Activated CD4-positive, alpha-beta T cell treated with anti-CD3 and anti-CD28 coated beads, Interleukin-2, amount 50 U/mL, for 48 hours (primary cell): ENCODE results near the gene HOXB4.

Source experiments
- DNase-seq, 2 experiments: peaks; one replicate each; pipeline ENCODE4 v3.0.0-alpha.2; 2020

The HOXB4 gene

GRCh38 chr17:48577946-48578615 is at the start of gene HOXB4:
HOXB4 (minus strand) TSS chr17:48578350; CDS start chr17:48578319, 31 bp downstream.
- peak; percentile 74 to 81 for DNase-seq

- no peak for DNase-seq
These were observed 49.0 kb upstream of the HOXB4 start for GRCh38 chr17:48627118-48627597.

DNA sequence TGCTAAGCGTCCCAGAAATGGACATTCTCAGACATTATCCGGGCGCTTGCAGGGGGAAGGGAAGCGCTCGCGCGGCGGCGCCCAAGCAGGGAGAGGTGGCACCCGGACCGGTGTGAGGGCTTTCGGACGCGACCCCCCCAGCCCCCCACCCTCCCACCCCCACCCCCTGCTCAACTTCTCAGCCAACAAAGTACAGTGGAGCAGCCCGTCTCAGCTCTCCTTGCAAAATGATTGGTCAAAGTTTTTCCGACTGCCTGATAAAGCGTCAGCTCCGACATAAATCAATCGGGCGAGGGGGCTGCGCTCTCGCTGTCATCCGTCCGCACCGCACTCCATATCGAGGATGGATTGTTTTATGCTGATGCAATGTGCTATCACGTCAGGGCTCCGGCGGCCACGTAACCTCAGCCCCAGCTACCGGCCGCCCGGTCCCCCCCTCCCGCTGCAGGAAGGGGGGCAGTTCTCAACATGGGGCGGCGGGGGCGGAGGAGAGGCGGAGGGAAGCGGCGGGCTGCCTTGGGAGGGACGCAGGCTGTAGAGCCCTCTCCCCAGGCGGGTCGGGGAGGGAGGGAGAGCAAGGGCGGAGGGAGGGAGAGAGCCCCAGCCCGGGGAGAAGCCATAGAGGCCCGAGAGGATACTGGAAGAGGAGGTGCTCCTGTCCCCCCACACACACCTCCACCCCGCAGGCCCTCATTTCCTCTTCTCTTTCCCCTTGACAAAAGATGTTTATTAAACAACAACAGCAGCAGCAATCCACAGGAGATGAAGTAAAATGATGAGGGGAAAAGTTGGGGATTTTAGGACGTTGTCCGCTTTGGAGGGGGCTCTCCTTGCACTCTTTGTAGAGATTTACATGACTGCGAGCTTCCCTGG is 48.3 kb upstream of the HOXB4 start, which contains the start of gene HOXB9:
Gene HOXB9 (minus strand): TSS at position 114 of the 873 bp plus-strand sequence. CDS start 89 bp downstream, at position 25.
- peak; percentile 49 to 52 for DNase-seq

DNA sequence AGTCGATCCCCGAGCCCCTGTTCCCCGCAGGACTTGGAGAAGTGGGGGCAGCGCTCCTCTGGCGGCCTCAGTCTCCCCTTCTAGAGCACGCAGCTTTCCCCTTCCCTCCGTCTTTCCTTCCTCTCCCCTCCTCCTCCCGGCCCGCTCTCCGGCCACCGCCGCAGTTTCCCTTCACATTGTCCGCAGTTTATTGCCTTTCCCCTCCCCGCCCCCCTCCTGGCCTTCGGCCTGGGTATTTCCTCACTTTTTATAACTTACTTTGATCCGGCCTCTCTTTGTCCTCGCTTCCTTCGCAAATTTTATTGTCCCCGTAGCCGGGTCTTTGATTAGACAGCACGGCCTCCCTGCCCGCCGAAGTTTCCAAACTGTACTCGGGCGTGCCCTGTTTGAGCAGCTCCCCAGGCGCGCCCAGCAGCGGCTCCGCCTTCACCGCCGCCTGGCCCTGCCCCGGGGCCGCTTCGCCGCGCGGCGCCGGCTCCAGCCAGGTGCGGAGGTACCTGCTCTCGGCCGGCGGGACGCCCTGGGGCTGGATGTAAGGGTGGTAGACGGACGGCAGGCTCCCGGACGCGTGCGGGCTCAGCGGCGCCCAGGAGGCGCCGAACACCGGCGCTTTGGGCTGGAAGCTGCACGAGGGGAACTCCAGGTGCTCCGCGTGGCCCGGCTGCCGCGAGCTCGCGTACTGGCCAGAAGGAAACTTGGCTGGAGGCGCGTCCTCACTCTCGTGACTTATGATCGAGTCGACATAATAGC is 47.5 kb upstream of the HOXB4 start:
- DNase-seq: peak; percentile 45 to 54

DNA sequence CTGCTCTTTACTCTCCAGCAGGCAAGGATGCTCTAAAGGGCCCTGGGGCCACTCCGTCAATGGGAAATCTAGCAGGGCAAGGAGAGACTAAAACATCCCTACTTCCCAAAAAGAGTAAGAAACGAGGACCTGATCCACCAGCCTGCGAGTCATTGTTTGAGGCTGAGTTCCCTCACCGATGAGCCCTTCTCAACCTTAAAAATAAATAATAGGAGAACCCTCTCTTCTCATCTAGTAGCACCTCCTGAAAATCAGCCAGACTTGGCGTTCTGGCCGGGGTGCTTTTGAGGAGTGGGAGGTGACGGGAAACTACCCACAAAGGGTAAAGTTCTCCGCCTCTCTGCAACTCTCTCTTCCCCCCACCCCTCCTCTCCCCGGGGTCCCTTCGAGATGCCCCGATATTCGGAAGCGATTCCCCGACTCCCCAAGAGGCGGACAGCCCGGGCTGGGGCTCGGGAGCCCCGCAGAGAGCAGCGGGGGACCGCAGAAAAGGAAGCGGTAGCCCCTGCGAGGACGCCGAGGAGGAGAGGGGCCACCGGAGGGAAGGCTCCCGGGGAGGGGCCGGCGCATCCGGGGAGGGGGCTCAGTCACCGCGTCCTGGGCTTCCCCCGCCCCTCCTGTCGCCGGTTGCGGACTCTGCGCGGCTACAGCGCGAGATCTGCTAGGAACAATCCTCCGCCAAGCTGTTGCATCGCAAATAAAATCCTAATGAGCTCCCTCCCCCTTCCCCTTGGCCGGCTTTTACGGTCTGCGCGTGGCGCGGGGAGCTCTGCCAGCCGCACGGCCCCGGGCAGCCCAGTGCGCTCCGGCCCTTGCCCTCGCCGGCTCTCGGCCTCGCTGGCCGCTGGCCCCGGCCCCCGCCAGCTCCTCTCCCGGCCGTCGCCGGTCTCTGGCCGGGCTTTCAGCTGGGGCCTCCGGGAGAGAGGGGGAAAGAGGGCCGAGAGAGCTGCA is 46.7 kb upstream of the HOXB4 start:
- DNase-seq: no peak

DNA sequence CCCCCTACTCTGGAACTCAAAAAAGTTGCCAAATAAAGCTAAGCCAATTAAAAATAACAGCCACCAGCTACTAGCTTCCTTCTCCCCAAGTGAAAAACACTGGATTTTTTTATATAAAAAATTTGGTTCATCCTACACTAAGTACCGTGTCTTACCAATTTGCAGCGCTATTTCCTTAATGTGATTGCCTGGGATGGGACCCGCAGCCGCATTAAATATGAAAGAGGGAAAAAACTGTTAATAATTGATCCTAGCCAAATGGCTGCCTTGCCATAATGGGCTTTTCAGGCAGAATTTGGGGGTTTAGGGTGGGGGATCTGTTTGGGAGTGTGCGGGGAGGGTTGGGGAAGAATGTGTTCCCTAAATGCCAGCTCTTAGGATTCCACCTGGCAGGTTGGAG is 46.0 kb upstream of the HOXB4 start:
- DNase-seq: no peak

- no peak for DNase-seq
These were observed 45.4 kb upstream of the HOXB4 start for GRCh38 chr17:48623583-48623982.

- no peak for DNase-seq
These were observed 44.7 kb upstream of the HOXB4 start for GRCh38 chr17:48622857-48623256.

- no peak for DNase-seq
These were observed 43.6 kb upstream of the HOXB4 start for GRCh38 chr17:48621410-48622392.

DNA sequence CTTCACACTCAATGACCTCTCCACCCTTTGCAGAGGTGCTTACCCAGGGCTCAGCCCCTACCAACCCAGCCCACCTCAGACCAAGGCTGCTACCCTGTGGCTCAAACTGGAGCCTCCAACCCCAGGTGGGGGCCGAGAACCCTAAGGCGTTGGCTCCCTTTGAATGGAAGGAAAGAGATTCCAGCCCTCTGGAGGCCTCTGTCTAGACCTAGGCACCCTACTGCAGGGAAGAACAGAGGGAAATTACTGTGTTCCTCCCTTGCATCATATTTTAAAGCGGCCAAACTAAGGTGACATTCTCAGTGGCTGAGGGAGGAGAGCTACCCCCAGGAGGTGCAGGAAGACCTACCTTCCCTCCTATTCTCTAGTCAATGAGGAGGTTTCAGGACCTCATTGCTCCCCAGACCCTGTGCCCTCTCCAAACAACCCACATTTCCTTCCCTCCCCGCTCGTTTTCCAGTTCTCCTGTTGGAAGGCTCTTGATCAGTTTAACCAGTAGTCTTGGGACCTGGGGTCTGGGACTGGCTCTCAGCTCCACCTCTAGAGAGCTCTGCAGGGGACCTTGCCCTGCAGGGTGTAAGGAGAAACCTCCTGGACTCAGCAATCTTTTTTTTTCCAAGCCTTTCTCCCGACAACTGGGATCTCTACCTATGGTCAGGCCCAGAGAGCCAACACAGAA is 42.5 kb upstream of the HOXB4 start:
- DNase-seq: no peak

DNA sequence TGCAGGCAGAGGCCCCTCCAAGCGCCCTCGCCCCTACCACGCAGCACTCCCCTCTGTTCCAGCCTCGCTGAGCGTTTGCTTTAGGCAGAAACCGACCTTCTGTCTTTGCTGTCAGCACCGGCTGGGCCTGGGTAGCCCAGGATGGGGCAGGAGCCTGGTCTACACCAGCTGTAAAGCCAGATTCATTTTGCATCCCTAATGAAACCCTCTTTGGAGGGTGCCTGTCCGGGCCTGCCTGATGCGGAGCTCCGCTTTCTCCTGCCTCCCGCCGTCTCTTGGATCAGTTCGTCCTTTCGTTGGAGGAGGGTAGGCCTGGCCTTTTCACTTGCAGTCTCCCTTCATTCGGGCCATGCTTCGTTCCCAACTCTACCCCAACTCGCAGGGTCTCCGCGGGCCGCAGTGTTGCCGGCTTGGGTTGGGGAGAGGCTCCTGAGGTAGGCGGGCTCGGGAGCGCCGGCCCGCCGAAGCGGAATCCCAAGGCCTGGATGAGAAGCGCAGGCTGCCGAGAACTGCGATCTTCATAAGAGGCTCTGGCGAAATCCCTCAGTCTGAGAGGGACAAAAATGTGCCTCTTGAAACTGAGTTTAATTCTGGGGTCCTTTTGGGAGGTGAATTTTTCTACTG is 41.8 kb upstream of the HOXB4 start:
- no peak for DNase-seq

GRCh38 chr17:48618256-48618896 is 40.2 kb upstream of the HOXB4 start:
- peak; percentile 85 to 88 for DNase-seq

- DNase-seq: no peak
These were observed 39.5 kb upstream of the HOXB4 start for GRCh38 chr17:48617471-48618255.

- no peak for DNase-seq
These were observed 38.7 kb upstream of the HOXB4 start for GRCh38 chr17:48616717-48617470.

DNA sequence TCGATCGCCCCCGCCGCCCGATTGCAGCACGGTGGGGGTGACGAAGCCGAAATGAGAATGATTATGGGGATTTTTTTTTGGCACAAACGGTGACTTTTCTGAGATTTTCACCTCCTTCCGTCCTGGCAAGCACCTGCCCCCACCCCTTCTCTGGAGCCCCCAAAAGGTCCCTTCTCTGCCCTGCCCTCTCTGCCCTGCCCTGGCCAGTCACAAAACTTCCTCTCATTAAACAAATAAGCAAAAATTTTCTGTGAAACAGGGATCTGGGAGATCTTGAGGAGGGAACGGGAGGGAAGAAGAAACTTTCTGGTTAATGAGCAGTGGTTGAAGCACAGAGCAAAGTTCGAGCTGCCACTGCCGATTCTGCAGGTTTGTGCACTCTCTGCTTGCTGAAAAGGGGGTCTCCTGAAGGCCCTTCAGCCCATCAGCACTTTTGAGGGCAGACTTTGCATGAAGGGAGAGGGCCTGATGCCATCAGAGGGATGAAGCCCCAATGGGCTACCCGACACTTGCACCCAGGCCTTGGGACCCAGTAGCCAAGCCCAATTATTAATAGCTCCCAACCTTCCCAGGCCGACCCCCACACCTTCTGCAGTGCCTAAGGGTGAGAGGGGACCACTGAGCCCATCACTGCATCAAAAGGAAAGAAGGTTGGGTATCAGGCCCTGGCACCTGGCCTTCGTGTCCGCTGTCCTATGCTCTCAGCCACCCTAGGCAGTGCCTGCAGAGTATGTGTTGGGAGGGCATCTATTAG is 38.0 kb upstream of the HOXB4 start:
- DNase-seq: no peak
